Liver (tissue), 9 donors: ENCODE measurements around the gene CERS4. TPM values are rescaled to one million over a fixed set of nuclear protein-coding genes. Genes with fewer than 3 reads are reported as not detected.

Experiments used
- DNase-seq: peaks from one replicate; pipeline ENCODE4 v3.0.0-alpha.2; 2017; ENCODE audit warnings: low spot score
- H3K27ac ChIP-seq, 2 donors: one replicate each; pipeline ENCODE4 v1.7.0; 2013; ENCODE audit warnings: inconsistent platforms in 2 of 2, low read length in 2 of 2, control low read depth in 1 of 2, low read depth in 1 of 2, mild to moderate bottlenecking in 1 of 2
- H3K27me3 ChIP-seq, 4 donors: one replicate each; pipeline versions ENCODE4 v1.6.1 to v1.7.0; 2013; ENCODE audit warnings: low read length in 3 of 4, inconsistent platforms in 1 of 4, mild to moderate bottlenecking in 1 of 4, moderate library complexity in 1 of 4; ENCODE audit not compliant: control insufficient read depth in 4 of 4, insufficient read depth in 4 of 4
- H3K36me3 ChIP-seq, 4 donors: one replicate each; pipeline versions ENCODE4 v1.6.1 to v1.7.0; 2013; ENCODE audit warnings: low read length in 3 of 4, mild to moderate bottlenecking in 3 of 4, low read depth in 1 of 4, moderate library complexity in 1 of 4; ENCODE audit not compliant: control insufficient read depth in 4 of 4, insufficient read depth in 3 of 4
- H3K4me1 ChIP-seq, 4 donors: one replicate each; pipeline versions ENCODE4 v1.6.1 to v1.7.0; 2013; ENCODE audit warnings: low read length in 3 of 4, mild to moderate bottlenecking in 3 of 4, moderate library complexity in 1 of 4; ENCODE audit not compliant: control insufficient read depth in 4 of 4, insufficient read depth in 4 of 4
- H3K4me3 ChIP-seq, 3 donors: one replicate each; pipeline versions ENCODE4 v1.6.1 to v1.7.0; 2013; ENCODE audit warnings: low read length in 3 of 3, control low read depth in 1 of 3, low read depth in 1 of 3, mild to moderate bottlenecking in 1 of 3
- H3K9ac ChIP-seq, 2 donors: one replicate each; pipeline ENCODE4 v1.7.0; 2013; ENCODE audit warnings: low read length in 2 of 2, mild to moderate bottlenecking in 2 of 2, moderate library complexity in 2 of 2, control low read depth in 1 of 2, low read depth in 1 of 2
- H3K9me3 ChIP-seq, 4 donors: one replicate each; pipeline versions ENCODE4 v1.6.1 to v1.7.0; 2013; ENCODE audit warnings: low read length in 3 of 4; ENCODE audit not compliant: control insufficient read depth in 4 of 4
- EGR1 ChIP-seq, 2 donors: IDR thresholded peaks; 2 replicates each; pipeline ENCODE4 v1.6.1; 2016 to 2018; ENCODE audit warnings: antibody characterized with exemption in 2 of 2, low read depth in 2 of 2
- FOXA1 ChIP-seq: IDR thresholded peaks from 2 replicates; pipeline ENCODE4 v1.6.1; 2016; ENCODE audit warnings: antibody characterized with exemption
- FOXA2 ChIP-seq: IDR thresholded peaks from 2 replicates; pipeline ENCODE4 v1.6.1; 2016; ENCODE audit warnings: antibody characterized with exemption
- GABPA ChIP-seq, 2 donors: IDR thresholded peaks in 1 of 2; conservative IDR thresholded peaks in 1 of 2; 2 replicates each; pipeline ENCODE4 v1.6.1; 2016; ENCODE audit warnings: antibody characterized with exemption in 2 of 2, mild to moderate bottlenecking in 1 of 2, moderate library complexity in 1 of 2
- HNF4A ChIP-seq, 2 donors: conservative IDR thresholded peaks; 2 replicates each; pipeline ENCODE4 v1.6.1; 2016; ENCODE audit warnings: antibody characterized with exemption in 2 of 2, mild to moderate bottlenecking in 2 of 2
- HNF4G ChIP-seq: IDR thresholded peaks from 2 replicates; pipeline ENCODE4 v1.6.1; 2016; ENCODE audit warnings: antibody characterized with exemption
- JUND ChIP-seq, 2 donors: IDR thresholded peaks; 2 replicates each; pipeline ENCODE4 v1.6.1; 2016; ENCODE audit warnings: antibody characterized with exemption in 2 of 2
- MAX ChIP-seq: IDR thresholded peaks from 2 replicates; pipeline ENCODE4 v1.6.1; 2016; ENCODE audit warnings: antibody characterized with exemption
- NR2F2 ChIP-seq: IDR thresholded peaks from 2 replicates; pipeline ENCODE4 v1.6.1; 2016; ENCODE audit warnings: antibody characterized with exemption
- RAD21 ChIP-seq, 2 donors: IDR thresholded peaks; 2 replicates each; pipeline ENCODE4 v1.6.1; 2016; ENCODE audit warnings: antibody characterized with exemption in 2 of 2, mild to moderate bottlenecking in 2 of 2
- RXRA ChIP-seq, 2 donors: IDR thresholded peaks; 2 replicates each; pipeline ENCODE4 v1.6.1; 2017 to 2018; ENCODE audit warnings: antibody characterized with exemption in 2 of 2, mild to moderate bottlenecking in 1 of 2
- SP1 ChIP-seq: IDR thresholded peaks from 2 replicates; pipeline ENCODE4 v1.6.1; 2018; ENCODE audit warnings: antibody characterized with exemption, mild to moderate bottlenecking
- TAF1 ChIP-seq: conservative IDR thresholded peaks from 2 replicates; pipeline ENCODE4 v1.6.1; 2016; ENCODE audit warnings: antibody characterized with exemption, mild to moderate bottlenecking
- WGBS: extraction: QIAGEN DNeasy Blood & Tissue Kit; methylation state at CpG from one replicate; pipeline ENCODE4 v1.1.7; 2013; 5-methylcytosine and 5-hydroxymethylcytosine counted together
- polyA plus RNA-seq, 2 donors: library from polyadenylated mRNA; stranded (reverse) in 1 of 2; unstranded in 1 of 2; fragments of 200-250 nt in 1 of 2; fragments of >200 nt in 1 of 2; fragmentation: Nextera tagmentation in 1 of 2; extraction: Ambion mirVana in 1 of 2; gene quantifications; one replicate each; pipeline versions ENCODE4 v1.2.1 to v1.2.3, GENCODE V29; 2013 to 2015
- total RNA-seq, 2 donors: library from RNA; depleted of rRNA; stranded (reverse); fragments of >200 nt; gene quantifications; one replicate each; pipeline ENCODE4 v1.2.3, GENCODE V29; 2014
- TF ChIP-seq, protein P1 (sequence below): IDR thresholded peaks from 2 replicates; pipeline ENCODE4 v1.6.1; 2016; ENCODE audit warnings: antibody characterized with exemption, mild to moderate bottlenecking
- TF ChIP-seq, protein P2 (sequence below): IDR thresholded peaks from 2 replicates; pipeline ENCODE4 v1.6.1; 2016; ENCODE audit warnings: antibody characterized with exemption
- TF ChIP-seq, protein P3 (sequence below): fragments of 150-350 bp; IDR thresholded peaks from 2 replicates; pipeline ENCODE4 v1.5.1; 2017; ENCODE audit warnings: improper control_type of control experiment, low read depth, low read length; ENCODE audit not compliant: missing input control
- TF ChIP-seq, protein P4 (sequence below): IDR thresholded peaks from 2 replicates; pipeline ENCODE4 v1.6.1; 2016; ENCODE audit warnings: antibody characterized with exemption
- donor health status: healthy.
- donor health status: healthy.
- donor health status: healthy.
- donor health status: healthy.
- donor health status: healthy.

CERS4 gene
- total and polyA plus RNA-seq, 4 donors, result 42.7 to 65.1 (median 56.4) TPM

- DNase-seq, result no peak
- Histone ChIP-seq H3K27ac (peak overlapping the region in 1 of 2 donors; percentile 53), H3K4me1 (peaks cover 14 to 37% (median 27%) of the 10 kb centered on the region in 4 donors), H3K9me3 (no peaks in the 10 kb centered on the region), H3K4me3 (peak overlapping the region in 1 of 3 donors; percentile 8), H3K9ac (no peak overlapping the region), H3K27me3 (no peaks in the 10 kb centered on the region), H3K36me3 (peaks cover 3 to 15% (median 7%) of the 10 kb centered on the region in 4 donors)
- TF ChIP-seq HNF4A (conservative IDR thresholded peaks at IDR 0.05) (peak; percentile 64 to 68), SP1 (peak; percentile 30), RXRA (IDR thresholded peaks at IDR 0.05) (peak; percentile 66 to 69), NR2F2 (peak; percentile 38)
- TF ChIP-seq, protein P1, sequence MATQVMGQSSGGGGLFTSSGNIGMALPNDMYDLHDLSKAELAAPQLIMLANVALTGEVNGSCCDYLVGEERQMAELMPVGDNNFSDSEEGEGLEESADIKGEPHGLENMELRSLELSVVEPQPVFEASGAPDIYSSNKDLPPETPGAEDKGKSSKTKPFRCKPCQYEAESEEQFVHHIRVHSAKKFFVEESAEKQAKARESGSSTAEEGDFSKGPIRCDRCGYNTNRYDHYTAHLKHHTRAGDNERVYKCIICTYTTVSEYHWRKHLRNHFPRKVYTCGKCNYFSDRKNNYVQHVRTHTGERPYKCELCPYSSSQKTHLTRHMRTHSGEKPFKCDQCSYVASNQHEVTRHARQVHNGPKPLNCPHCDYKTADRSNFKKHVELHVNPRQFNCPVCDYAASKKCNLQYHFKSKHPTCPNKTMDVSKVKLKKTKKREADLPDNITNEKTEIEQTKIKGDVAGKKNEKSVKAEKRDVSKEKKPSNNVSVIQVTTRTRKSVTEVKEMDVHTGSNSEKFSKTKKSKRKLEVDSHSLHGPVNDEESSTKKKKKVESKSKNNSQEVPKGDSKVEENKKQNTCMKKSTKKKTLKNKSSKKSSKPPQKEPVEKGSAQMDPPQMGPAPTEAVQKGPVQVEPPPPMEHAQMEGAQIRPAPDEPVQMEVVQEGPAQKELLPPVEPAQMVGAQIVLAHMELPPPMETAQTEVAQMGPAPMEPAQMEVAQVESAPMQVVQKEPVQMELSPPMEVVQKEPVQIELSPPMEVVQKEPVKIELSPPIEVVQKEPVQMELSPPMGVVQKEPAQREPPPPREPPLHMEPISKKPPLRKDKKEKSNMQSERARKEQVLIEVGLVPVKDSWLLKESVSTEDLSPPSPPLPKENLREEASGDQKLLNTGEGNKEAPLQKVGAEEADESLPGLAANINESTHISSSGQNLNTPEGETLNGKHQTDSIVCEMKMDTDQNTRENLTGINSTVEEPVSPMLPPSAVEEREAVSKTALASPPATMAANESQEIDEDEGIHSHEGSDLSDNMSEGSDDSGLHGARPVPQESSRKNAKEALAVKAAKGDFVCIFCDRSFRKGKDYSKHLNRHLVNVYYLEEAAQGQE, result no peak
- 32% methylated on average over 17 of the region's 17 CpGs for WGBS
These were observed 97.3 kb downstream of the CERS4 start for GRCh38 chr19:8306235-8307054.

DNA sequence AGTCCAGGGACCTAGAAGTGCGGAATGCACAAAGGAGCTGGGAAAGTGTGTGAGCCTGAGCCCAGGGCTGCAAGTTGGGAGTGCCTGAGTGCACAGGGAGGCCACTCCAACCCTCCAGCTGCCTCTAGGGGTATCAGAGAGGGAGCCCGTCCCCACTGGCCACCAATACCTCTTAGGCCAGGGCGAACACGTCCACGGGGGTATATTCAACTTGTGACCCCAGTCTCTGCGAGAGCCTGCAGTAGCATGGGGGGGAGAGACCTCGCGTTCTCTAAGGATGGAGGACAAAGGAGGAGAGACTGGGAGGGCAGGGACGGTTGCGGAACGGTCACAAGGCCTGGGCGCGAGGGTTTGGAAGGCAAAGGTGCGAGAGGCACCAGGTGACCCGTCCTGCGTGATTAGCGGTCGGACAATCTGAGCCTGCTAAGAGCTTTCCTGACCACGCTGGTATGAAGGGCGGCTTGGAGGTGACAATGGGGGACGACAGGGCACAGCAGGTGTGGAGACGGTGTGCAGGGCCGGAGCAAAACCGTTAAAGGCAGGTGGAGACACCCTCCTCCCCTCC lies 98.3 kb downstream of the CERS4 start:
- peaks cover 3 to 21% (median 9%) of the 10 kb centered on the region in 4 donors for H3K36me3 ChIP-seq
- no peaks in the 10 kb centered on the region for H3K9me3 ChIP-seq
- peak overlapping the region; percentile 53 to 72 for H3K27ac ChIP-seq
- no peak for DNase-seq
- 13% methylated on average over 24 of the region's 24 CpGs for WGBS
- TF ChIP-seq MAX, result no peak
- no peak for TF ChIP-seq HNF4G
- no peak for TF ChIP-seq SP1
- TF ChIP-seq TAF1, result no peak
- no peak for TF ChIP-seq NR2F2
- TF ChIP-seq, protein P2, sequence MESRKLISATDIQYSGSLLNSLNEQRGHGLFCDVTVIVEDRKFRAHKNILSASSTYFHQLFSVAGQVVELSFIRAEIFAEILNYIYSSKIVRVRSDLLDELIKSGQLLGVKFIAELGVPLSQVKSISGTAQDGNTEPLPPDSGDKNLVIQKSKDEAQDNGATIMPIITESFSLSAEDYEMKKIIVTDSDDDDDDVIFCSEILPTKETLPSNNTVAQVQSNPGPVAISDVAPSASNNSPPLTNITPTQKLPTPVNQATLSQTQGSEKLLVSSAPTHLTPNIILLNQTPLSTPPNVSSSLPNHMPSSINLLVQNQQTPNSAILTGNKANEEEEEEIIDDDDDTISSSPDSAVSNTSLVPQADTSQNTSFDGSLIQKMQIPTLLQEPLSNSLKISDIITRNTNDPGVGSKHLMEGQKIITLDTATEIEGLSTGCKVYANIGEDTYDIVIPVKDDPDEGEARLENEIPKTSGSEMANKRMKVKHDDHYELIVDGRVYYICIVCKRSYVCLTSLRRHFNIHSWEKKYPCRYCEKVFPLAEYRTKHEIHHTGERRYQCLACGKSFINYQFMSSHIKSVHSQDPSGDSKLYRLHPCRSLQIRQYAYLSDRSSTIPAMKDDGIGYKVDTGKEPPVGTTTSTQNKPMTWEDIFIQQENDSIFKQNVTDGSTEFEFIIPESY, result no peak
- no peak for TF ChIP-seq GABPA (IDR thresholded peaks at IDR 0.05 in 1 of 2, conservative IDR thresholded peaks at IDR 0.05 in 1 of 2)
- TF ChIP-seq RAD21 (IDR thresholded peaks at IDR 0.05), result no peak
- no peak for TF ChIP-seq JUND (IDR thresholded peaks at IDR 0.05)
- no peak for TF ChIP-seq EGR1 (IDR thresholded peaks at IDR 0.05; ENCODE audit: low read depth in 2 of 2)
- TF ChIP-seq HNF4A (conservative IDR thresholded peaks at IDR 0.05), result no peak
- no peak for TF ChIP-seq FOXA2
- no peak for TF ChIP-seq FOXA1
- no peak for TF ChIP-seq RXRA (IDR thresholded peaks at IDR 0.05)
- TF ChIP-seq, protein P1, result no peak
- TF ChIP-seq, protein P3, sequence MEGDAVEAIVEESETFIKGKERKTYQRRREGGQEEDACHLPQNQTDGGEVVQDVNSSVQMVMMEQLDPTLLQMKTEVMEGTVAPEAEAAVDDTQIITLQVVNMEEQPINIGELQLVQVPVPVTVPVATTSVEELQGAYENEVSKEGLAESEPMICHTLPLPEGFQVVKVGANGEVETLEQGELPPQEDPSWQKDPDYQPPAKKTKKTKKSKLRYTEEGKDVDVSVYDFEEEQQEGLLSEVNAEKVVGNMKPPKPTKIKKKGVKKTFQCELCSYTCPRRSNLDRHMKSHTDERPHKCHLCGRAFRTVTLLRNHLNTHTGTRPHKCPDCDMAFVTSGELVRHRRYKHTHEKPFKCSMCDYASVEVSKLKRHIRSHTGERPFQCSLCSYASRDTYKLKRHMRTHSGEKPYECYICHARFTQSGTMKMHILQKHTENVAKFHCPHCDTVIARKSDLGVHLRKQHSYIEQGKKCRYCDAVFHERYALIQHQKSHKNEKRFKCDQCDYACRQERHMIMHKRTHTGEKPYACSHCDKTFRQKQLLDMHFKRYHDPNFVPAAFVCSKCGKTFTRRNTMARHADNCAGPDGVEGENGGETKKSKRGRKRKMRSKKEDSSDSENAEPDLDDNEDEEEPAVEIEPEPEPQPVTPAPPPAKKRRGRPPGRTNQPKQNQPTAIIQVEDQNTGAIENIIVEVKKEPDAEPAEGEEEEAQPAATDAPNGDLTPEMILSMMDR, result no peak
- TF ChIP-seq, protein P4, sequence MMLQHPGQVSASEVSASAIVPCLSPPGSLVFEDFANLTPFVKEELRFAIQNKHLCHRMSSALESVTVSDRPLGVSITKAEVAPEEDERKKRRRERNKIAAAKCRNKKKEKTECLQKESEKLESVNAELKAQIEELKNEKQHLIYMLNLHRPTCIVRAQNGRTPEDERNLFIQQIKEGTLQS, result no peak
- no peaks in the 10 kb centered on the region for H3K27me3 ChIP-seq
- H3K4me1 ChIP-seq, result peaks cover 14 to 37% (median 27%) of the 10 kb centered on the region in 4 donors
- peak overlapping the region; percentile 27 to 65 (median 39) for H3K4me3 ChIP-seq
- peak overlapping the region in 1 of 2 donors; percentile 3 for H3K9ac ChIP-seq
